Activated naive CD8-positive, alpha-beta T cell treated with anti-CD3 and anti-CD28 coated beads, Interleukin-2, amount 10 ng/mL, durations not matched to agents 7 days and 5 days (primary cell): ENCODE results near the gene ROBO2. TPM values are rescaled to one million over a fixed set of nuclear protein-coding genes. Genes with fewer than 3 reads are reported as not detected.

Experiments
- ATAC-seq: fragments of 150-1000 bp; cut with Tn5 transposase; one replicate; pipeline ENCODE4 v1.10.0; 2021; ENCODE audit warnings: low read depth, moderate library complexity
- POLR2A ChIA-PET: fragments of 350-600 bp; sonication (Branson Sonifier 250); formaldehyde crosslinking; loops from one replicate; lab custom pipeline; 2021; ENCODE audit warnings: antibody characterized with exemption; lab: Charles Lee
- DNase-seq: peaks from one replicate; pipeline ENCODE4 v3.0.0; 2021
- H3K27ac Mint-ChIP-seq: one replicate; pipeline ENCODE4 v1.8.0; 2022; ENCODE audit warnings: mild to moderate bottlenecking, mixed read lengths
- H3K27me3 Mint-ChIP-seq: one replicate; pipeline ENCODE4 v1.8.0; 2022; ENCODE audit warnings: mild to moderate bottlenecking, moderate library complexity, mixed read lengths
- H3K36me3 Mint-ChIP-seq: one replicate; pipeline ENCODE4 v1.8.0; 2021; ENCODE audit warnings: mild to moderate bottlenecking, mixed read lengths
- H3K4me1 Mint-ChIP-seq: one replicate; pipeline ENCODE4 v1.8.0; 2021; ENCODE audit warnings: mixed read lengths
- H3K4me3 Mint-ChIP-seq: one replicate; pipeline ENCODE4 v1.8.0; 2022; ENCODE audit warnings: mild to moderate bottlenecking, moderate library complexity, mixed read lengths
- H3K9me3 Mint-ChIP-seq: one replicate; pipeline ENCODE4 v1.8.0; 2021; ENCODE audit warnings: mixed read lengths
- total RNA-seq, 2 experiments: library from RNA; stranded (reverse); gene quantifications; one replicate each; pipeline ENCODE4 v1.2.3, GENCODE V29; 2021

Gene ROBO2
- total RNA-seq, 2 experiments from 2014 or later: not detected

GRCh38 chr3:77065750-77066149, 25.9 kb downstream of the ROBO2 start:
- POLR2A ChIA-PET: no interaction called here

GRCh38 chr3:77066829-77067228, 26.9 kb downstream of the ROBO2 start:
- peaks cover 5% of the 10 kb centered on the region for H3K9me3 Mint-ChIP-seq
- POLR2A ChIA-PET: no interaction called here
- ATAC-seq: no peak
- no peak for DNase-seq
- no peak overlapping the region for H3K4me3 Mint-ChIP-seq
- no peaks in the 10 kb centered on the region for H3K36me3 Mint-ChIP-seq
- H3K27me3 Mint-ChIP-seq: no peaks in the 10 kb centered on the region
- H3K27ac Mint-ChIP-seq: no peak overlapping the region
- H3K4me1 Mint-ChIP-seq: no peaks in the 10 kb centered on the region

More at GRCh38 chr3:77065750-77066149, 25.9 kb downstream of the ROBO2 start:
- H3K27me3 Mint-ChIP-seq: no peaks in the 10 kb centered on the region
- ATAC-seq (no peak), DNase-seq (no peak)
- H3K4me1 Mint-ChIP-seq: no peaks in the 10 kb centered on the region
- no peak overlapping the region for H3K4me3 Mint-ChIP-seq
- no peak overlapping the region for H3K27ac Mint-ChIP-seq
- no peaks in the 10 kb centered on the region for H3K36me3 Mint-ChIP-seq
- H3K9me3 Mint-ChIP-seq: peaks cover 5% of the 10 kb centered on the region

- DNase-seq (no peak), ATAC-seq (no peak)
- POLR2A ChIA-PET: no interaction called here
- Mint-ChIP-seq H3K4me1 (no peaks in the 10 kb centered on the region), H3K9me3 (peaks cover 3% of the 10 kb centered on the region), H3K4me3 (no peak overlapping the region), H3K27me3 (no peaks in the 10 kb centered on the region), H3K36me3 (no peaks in the 10 kb centered on the region), H3K27ac (no peak overlapping the region)
These were observed 28.9 kb downstream of the ROBO2 start for GRCh38 chr3:77068808-77069207.

- POLR2A ChIA-PET: no interaction called here
These were observed 31.5 kb downstream of the ROBO2 start for GRCh38 chr3:77071364-77071763.

GRCh38 chr3:77071809-77072208, 31.9 kb downstream of the ROBO2 start:
- H3K9me3 Mint-ChIP-seq: peaks cover 3% of the 10 kb centered on the region
- no peak overlapping the region for H3K27ac Mint-ChIP-seq
- DNase-seq (no peak), ATAC-seq (no peak)
- no peaks in the 10 kb centered on the region for H3K27me3 Mint-ChIP-seq
- POLR2A ChIA-PET: no interaction called here
- no peaks in the 10 kb centered on the region for H3K36me3 Mint-ChIP-seq
- H3K4me1 Mint-ChIP-seq: no peaks in the 10 kb centered on the region
- H3K4me3 Mint-ChIP-seq: no peak overlapping the region

More at GRCh38 chr3:77071364-77071763, 31.5 kb downstream of the ROBO2 start:
- Mint-ChIP-seq H3K36me3 (no peaks in the 10 kb centered on the region), H3K27ac (no peak overlapping the region), H3K4me1 (no peaks in the 10 kb centered on the region), H3K4me3 (no peak overlapping the region), H3K9me3 (peaks cover 3% of the 10 kb centered on the region), H3K27me3 (no peaks in the 10 kb centered on the region)
- DNase-seq (no peak), ATAC-seq (no peak)

- Mint-ChIP-seq H3K4me1 (no peaks in the 10 kb centered on the region), H3K4me3 (no peak overlapping the region), H3K9me3 (peaks cover 3% of the 10 kb centered on the region), H3K27ac (no peak overlapping the region), H3K27me3 (no peaks in the 10 kb centered on the region), H3K36me3 (no peaks in the 10 kb centered on the region)
- ATAC-seq: no peak
- POLR2A ChIA-PET: no interaction called here
- DNase-seq: no peak
These were observed 32.3 kb downstream of the ROBO2 start for GRCh38 chr3:77072232-77072631.

- H3K27me3 Mint-ChIP-seq: no peaks in the 10 kb centered on the region
- H3K27ac Mint-ChIP-seq: no peak overlapping the region
- no peak for ATAC-seq
- no peaks in the 10 kb centered on the region for H3K4me1 Mint-ChIP-seq
- H3K4me3 Mint-ChIP-seq: no peak overlapping the region
- POLR2A ChIA-PET: no interaction called here
- DNase-seq: no peak
- peaks cover 1% of the 10 kb centered on the region for H3K9me3 Mint-ChIP-seq
- H3K36me3 Mint-ChIP-seq: no peaks in the 10 kb centered on the region
These were observed 38.4 kb downstream of the ROBO2 start for GRCh38 chr3:77078279-77078678.

- Mint-ChIP-seq H3K4me1 (no peaks in the 10 kb centered on the region), H3K27ac (no peak overlapping the region), H3K9me3 (peaks cover 1% of the 10 kb centered on the region), H3K4me3 (no peak overlapping the region), H3K36me3 (no peaks in the 10 kb centered on the region), H3K27me3 (no peaks in the 10 kb centered on the region)
- POLR2A ChIA-PET: no interaction called here
- ATAC-seq (no peak), DNase-seq (no peak)
These were observed 40.2 kb downstream of the ROBO2 start for GRCh38 chr3:77079988-77080610.

- no peak overlapping the region for H3K27ac Mint-ChIP-seq
- POLR2A ChIA-PET: no interaction called here
- no peaks in the 10 kb centered on the region for H3K27me3 Mint-ChIP-seq
- no peak for DNase-seq
- peaks cover 1% of the 10 kb centered on the region for H3K9me3 Mint-ChIP-seq
- ATAC-seq: no peak
- no peaks in the 10 kb centered on the region for H3K4me1 Mint-ChIP-seq
- H3K36me3 Mint-ChIP-seq: no peaks in the 10 kb centered on the region
- H3K4me3 Mint-ChIP-seq: no peak overlapping the region
These were observed 41.4 kb downstream of the ROBO2 start for GRCh38 chr3:77081240-77081661.

- DNase-seq: no peak
These were observed 44.6 kb downstream of the ROBO2 start for GRCh38 chr3:77084511-77084910.

GRCh38 chr3:77086408-77086807, 46.5 kb downstream of the ROBO2 start:
- no peak for DNase-seq
- no peak overlapping the region for H3K27ac Mint-ChIP-seq
- no peaks in the 10 kb centered on the region for H3K36me3 Mint-ChIP-seq
- POLR2A ChIA-PET: no interaction called here
- H3K27me3 Mint-ChIP-seq: no peaks in the 10 kb centered on the region
- H3K9me3 Mint-ChIP-seq: peaks cover 3% of the 10 kb centered on the region
- no peak for ATAC-seq
- no peaks in the 10 kb centered on the region for H3K4me1 Mint-ChIP-seq
- H3K4me3 Mint-ChIP-seq: no peak overlapping the region

More at GRCh38 chr3:77084511-77084910, 44.6 kb downstream of the ROBO2 start:
- no peaks in the 10 kb centered on the region for H3K4me1 Mint-ChIP-seq
- H3K27ac Mint-ChIP-seq: no peak overlapping the region
- H3K9me3 Mint-ChIP-seq: peaks cover 1% of the 10 kb centered on the region
- H3K27me3 Mint-ChIP-seq: no peaks in the 10 kb centered on the region
- POLR2A ChIA-PET: no interaction called here
- H3K36me3 Mint-ChIP-seq: no peaks in the 10 kb centered on the region
- ATAC-seq: no peak
- H3K4me3 Mint-ChIP-seq: no peak overlapping the region

GRCh38 chr3:77091809-77092208, 51.9 kb downstream of the ROBO2 start:
- DNase-seq (no peak), ATAC-seq (no peak)
- Mint-ChIP-seq H3K36me3 (no peaks in the 10 kb centered on the region), H3K27me3 (no peaks in the 10 kb centered on the region), H3K4me1 (no peaks in the 10 kb centered on the region), H3K9me3 (peaks cover 2% of the 10 kb centered on the region), H3K4me3 (no peak overlapping the region), H3K27ac (no peak overlapping the region)
- POLR2A ChIA-PET: no interaction called here

GRCh38 chr3:77093101-77093500, 53.2 kb downstream of the ROBO2 start:
- no peak overlapping the region for H3K4me3 Mint-ChIP-seq
- H3K9me3 Mint-ChIP-seq: peaks cover 3% of the 10 kb centered on the region
- no peak for DNase-seq
- H3K36me3 Mint-ChIP-seq: no peaks in the 10 kb centered on the region
- no peak overlapping the region for H3K27ac Mint-ChIP-seq
- no peaks in the 10 kb centered on the region for H3K4me1 Mint-ChIP-seq
- ATAC-seq: no peak
- POLR2A ChIA-PET: no interaction called here
- no peaks in the 10 kb centered on the region for H3K27me3 Mint-ChIP-seq

GRCh38 chr3:77096145-77096544, 56.2 kb downstream of the ROBO2 start:
- Mint-ChIP-seq H3K4me1 (no peaks in the 10 kb centered on the region), H3K4me3 (no peak overlapping the region), H3K36me3 (no peaks in the 10 kb centered on the region), H3K27ac (no peak overlapping the region), H3K9me3 (peaks cover 2% of the 10 kb centered on the region), H3K27me3 (no peaks in the 10 kb centered on the region)
- POLR2A ChIA-PET: no interaction called here
- ATAC-seq: no peak
- DNase-seq: no peak
